GM19452 (cell line): Measurements from ENCODE around the gene CNKSR1.
"Not testable (repeated sequence)": the region's sequence is repeated elsewhere in the genome, so short reads cannot be mapped to it uniquely, and the experiment has no call there.

Experiments used
- ATAC-seq: cut with Tn5 transposase; IDR thresholded peaks from one replicate; pipeline ENCODE4 v1.9.1; 2021; ENCODE audit not compliant: unreplicated experiment

The CNKSR1 gene

DNA sequence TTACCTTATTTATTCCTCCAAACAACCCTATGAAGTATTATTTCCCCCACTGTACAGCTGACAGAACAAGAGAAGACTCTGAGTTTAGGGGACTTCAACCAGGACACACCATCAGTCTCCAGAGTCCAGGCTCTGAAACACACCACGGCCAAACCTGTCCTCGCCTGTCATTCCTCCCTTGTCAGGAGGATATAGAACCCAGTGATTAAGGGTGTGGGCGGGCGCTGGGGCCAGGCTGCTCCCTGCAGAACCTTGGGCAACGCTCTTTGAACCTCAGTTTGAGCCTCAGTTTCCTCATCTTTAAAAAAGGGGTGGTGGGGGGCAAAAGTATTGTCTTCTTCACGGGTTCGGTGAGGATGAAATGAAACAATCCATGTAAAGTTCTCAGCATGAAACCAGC lies 47.3 kb downstream of the CNKSR1 start:
- no peak for ATAC-seq

DNA sequence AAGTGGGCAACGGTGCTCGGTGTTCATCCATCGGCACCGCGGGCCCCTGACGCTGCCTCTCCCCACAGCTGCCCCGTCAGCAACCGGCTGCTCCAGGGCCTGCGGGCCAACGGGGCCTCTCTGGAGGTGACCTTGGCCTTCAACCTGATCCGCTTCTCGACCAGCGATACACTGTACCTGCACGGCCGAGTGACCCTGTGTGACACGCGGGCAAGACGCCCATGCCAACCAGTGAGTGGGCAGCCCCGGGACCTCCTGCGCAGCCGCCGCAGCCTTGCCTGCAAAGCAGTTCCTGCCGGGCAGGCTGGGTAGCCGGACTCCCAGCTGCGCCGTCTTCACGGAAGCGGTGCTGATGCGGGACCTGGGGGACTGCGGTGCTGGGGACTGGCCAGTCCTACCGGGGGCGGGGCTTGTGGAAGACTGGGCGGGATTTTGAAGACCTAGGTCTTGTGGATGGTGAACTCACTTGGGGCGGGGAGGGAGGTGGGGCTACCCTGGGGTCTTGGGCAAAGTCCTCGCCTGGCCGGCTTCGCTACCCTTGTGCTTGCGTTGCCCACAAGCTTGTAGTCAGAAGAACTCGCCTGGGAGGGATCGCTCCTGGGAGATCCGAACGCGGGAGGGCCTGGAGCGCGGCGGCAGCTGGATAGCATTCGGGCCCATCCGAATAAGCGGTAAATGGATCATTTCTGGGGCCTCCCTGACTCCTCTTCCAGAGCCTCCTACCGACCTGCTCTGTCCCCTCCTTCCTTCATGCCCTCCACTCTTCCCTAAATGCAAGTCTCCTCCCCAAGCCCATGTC lies 47.9 kb downstream of the CNKSR1 start:
- no peak for ATAC-seq

GRCh38 chr1:26230682-26231081 lies 53.4 kb downstream of the CNKSR1 start:
- not testable (repeated sequence) for ATAC-seq

DNA sequence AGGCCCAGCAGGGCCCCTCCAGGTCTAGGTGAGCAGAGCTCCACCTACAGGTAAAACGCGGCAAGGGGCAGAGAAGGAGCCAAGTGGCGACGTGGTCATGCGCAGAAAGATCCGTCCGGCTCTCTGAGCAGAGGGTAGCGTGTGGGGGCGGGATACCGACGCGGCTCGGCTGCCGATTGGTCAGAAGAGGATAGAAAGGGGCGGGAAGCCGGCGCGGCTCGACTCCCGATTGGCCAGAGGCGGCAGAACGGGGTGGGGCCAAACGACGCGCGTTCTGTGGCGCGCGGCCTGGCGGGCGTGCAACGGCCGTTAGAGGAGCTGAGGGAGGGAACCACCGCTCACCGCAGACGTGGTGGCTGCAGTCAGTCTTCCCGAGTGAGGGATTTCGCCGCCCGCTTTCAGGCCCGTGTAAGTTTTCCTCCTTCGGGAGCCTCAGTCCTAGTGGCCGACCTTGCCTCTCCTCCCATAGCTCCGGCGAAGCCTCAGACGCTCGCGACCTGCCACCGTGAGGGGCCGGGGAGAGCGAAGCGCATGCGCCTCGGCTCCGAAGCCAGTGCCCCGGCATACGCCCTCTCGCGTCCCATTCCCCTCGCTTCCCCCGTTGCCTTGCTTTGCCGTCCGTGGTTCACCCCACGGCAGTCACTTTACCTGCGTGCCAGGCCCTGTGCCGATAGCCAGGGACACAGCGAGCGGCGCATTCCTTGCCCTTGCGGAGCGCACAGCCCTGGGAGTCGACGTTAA lies 56.8 kb downstream of the CNKSR1 start, which contains the start of gene CEP85:
CEP85 (plus strand) TSS at position 298 of the 741 bp plus-strand sequence. CDS start 5,584 bp downstream, outside the sequence.
- peak; percentile 83 for ATAC-seq

DNA sequence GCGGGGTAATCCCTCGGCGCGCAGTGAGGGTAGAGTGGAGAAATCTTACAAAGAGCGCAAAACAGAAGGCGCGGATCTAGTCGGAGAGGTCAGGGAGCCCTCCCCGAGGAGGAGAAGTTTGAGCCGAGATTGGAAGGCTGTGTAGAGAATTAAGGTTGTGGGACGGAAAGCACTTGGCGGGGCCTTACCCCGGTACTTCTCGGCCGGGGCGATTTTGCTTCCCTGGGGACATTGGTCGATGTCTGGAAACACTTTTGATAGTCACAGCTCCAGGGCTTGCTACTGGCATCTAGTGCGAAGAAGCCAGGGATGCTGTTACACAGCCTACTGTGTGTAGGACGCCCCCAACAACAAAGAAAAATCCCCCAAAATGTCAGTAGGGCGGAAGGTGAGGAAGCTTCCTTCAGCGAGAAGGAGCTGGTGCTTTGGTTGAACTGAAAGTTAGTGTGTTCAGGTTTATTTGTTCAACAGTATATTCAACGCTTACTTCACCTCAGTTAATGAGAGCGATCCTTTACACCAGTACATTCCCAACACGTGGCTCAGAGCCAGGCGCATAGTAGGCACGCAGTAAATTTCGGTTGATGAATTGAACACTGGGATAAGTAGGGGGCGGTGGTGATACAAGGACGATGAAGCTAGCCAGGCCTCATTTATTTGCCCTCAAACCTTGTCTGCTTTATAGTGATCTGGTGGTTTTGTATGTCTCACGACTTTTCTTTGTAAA lies 57.5 kb downstream of the CNKSR1 start:
- peak; percentile 1 for ATAC-seq

GRCh38 chr1:26237230-26237966 lies 60.1 kb downstream of the CNKSR1 start:
- ATAC-seq = no peak
